IMR-90 (cell line): ENCODE results near the gene KRTAP9-3. TPM values are rescaled to one million over a fixed set of nuclear protein-coding genes. Genes with fewer than 3 reads are reported as not detected.
"Not testable (repeated sequence)": the region's sequence is repeated elsewhere in the genome, so short reads cannot be mapped to it uniquely, and the experiment has no call there.

Experiments
- ATAC-seq: fragments of 200-7000 bp; cut with Tn5 transposase; 2 replicates; pipeline ENCODE4 v1.9.1; 2020; ENCODE audit warnings: low read depth, mild to moderate bottlenecking, moderate library complexity
- BruUV-seq: library from RNA; stranded (reverse); fragments of 400-500 nt; replicated peaks from 2 replicates; lab custom pipeline; 2021; lab: Mats Ljungman, UMichigan
- CTCF ChIA-PET: fragments of 300-600 bp; formaldehyde crosslinking; extraction: SDS; loops from one replicate; lab custom pipeline; 2021; ENCODE audit warnings: antibody characterized with exemption; lab: Yijun Ruan, JAX
- POLR2A ChIA-PET: fragments of 300-600 bp; sonication (Branson Sonifier 250); formaldehyde crosslinking; loops from one replicate; lab custom pipeline; 2022; ENCODE audit warnings: antibody characterized with exemption; ENCODE audit not compliant: unreplicated experiment; lab: Charles Lee
- DNase-seq: peaks from one replicate; pipeline ENCODE4 v3.0.0; 2013
- H2AFZ ChIP-seq: replicated peaks from 2 replicates; pipeline ENCODE3; 2013; ENCODE audit warnings: low read length, mild to moderate bottlenecking; ENCODE audit not compliant: poor library complexity
- H2AK5ac ChIP-seq: 2 replicates; pipeline ENCODE4 v1.6.1; 2013; ENCODE audit warnings: low read depth, low read length, inconsistent platforms
- H2AK9ac ChIP-seq: replicated peaks from 2 replicates; pipeline ENCODE3; 2013; ENCODE audit warnings: mild to moderate bottlenecking, low read depth, low read length, moderate library complexity; ENCODE audit not compliant: poor library complexity
- H2BK120ac ChIP-seq: 2 replicates; pipeline ENCODE4 v1.6.1; 2013; ENCODE audit warnings: low read depth, low read length, inconsistent platforms
- H2BK15ac ChIP-seq: 3 replicates; pipeline ENCODE4 v1.6.1; 2013; ENCODE audit warnings: low read depth, low read length, inconsistent platforms
- H2BK20ac ChIP-seq: 2 replicates; pipeline ENCODE4 v1.6.1; 2013; ENCODE audit warnings: low read depth, mild to moderate bottlenecking, inconsistent platforms, low read length, moderate library complexity
- H2BK5ac ChIP-seq: 2 replicates; pipeline ENCODE4 v1.6.1; 2013; ENCODE audit warnings: mild to moderate bottlenecking, low read depth, low read length, inconsistent platforms; ENCODE audit not compliant: poor library complexity, severe bottlenecking
- H3K14ac ChIP-seq: replicated peaks from 2 replicates; pipeline ENCODE4 v1.6.1; 2013; ENCODE audit warnings: low read depth, low read length, inconsistent platforms
- H3K18ac ChIP-seq: 2 replicates; pipeline ENCODE4 v1.6.1; 2013; ENCODE audit warnings: low read depth, low read length, control low read depth
- H3K23ac ChIP-seq: 2 replicates; pipeline ENCODE4 v1.6.1; 2013; ENCODE audit warnings: low read depth, low read length, inconsistent platforms
- H3K27ac ChIP-seq: 2 replicates; pipeline ENCODE4 v1.5.1; 2013; ENCODE audit warnings: mild to moderate bottlenecking, control low read depth, low read length; ENCODE audit not compliant: insufficient read depth
- H3K27me3 ChIP-seq: 2 replicates; pipeline ENCODE4 v1.6.1; 2013; ENCODE audit warnings: low read length; ENCODE audit not compliant: control insufficient read depth, insufficient read depth
- H3K36me3 ChIP-seq: 2 replicates; pipeline ENCODE4 v1.6.1; 2013; ENCODE audit warnings: low read length, mixed read lengths; ENCODE audit not compliant: control insufficient read depth, insufficient read depth
- H3K4ac ChIP-seq: 2 replicates; pipeline ENCODE4 v1.6.1; 2013; ENCODE audit warnings: low read depth, low read length, inconsistent platforms
- H3K4me1 ChIP-seq: 2 replicates; pipeline ENCODE4 v1.6.1; 2013; ENCODE audit warnings: low read length, mixed read lengths; ENCODE audit not compliant: control insufficient read depth, insufficient read depth
- H3K4me2 ChIP-seq: 2 replicates; pipeline ENCODE4 v1.6.1; 2013; ENCODE audit warnings: low read depth, mild to moderate bottlenecking, control low read depth, low read length, moderate library complexity
- H3K4me3 ChIP-seq: 2 replicates; pipeline ENCODE4 v1.5.1; 2013; ENCODE audit warnings: low read depth, mild to moderate bottlenecking, control low read depth, low read length, moderate library complexity; ENCODE audit not compliant: insufficient read depth
- H3K56ac ChIP-seq: 2 replicates; pipeline ENCODE4 v1.6.1; 2013; ENCODE audit warnings: low read length, inconsistent platforms; ENCODE audit not compliant: insufficient read depth; ENCODE audit errors: extremely low read depth
- H3K79me1 ChIP-seq, 2 experiments: 2 replicates each; pipeline ENCODE4 v1.6.1; 2013; ENCODE audit warnings: low read length in 2 of 2, inconsistent platforms in 1 of 2, low read depth in 1 of 2
- H3K9ac ChIP-seq: 2 replicates; pipeline ENCODE4 v1.6.1; 2013; ENCODE audit warnings: low read depth, low read length, control low read depth
- H3K9me1 ChIP-seq: 2 replicates; pipeline ENCODE4 v1.6.1; 2013; ENCODE audit warnings: low read length, inconsistent platforms; ENCODE audit not compliant: insufficient read depth
- H3K9me3 ChIP-seq: 2 replicates; pipeline ENCODE4 v1.6.1; 2013; ENCODE audit warnings: low read length; ENCODE audit not compliant: control insufficient read depth, insufficient read depth
- H4K20me1 ChIP-seq: 2 replicates; pipeline ENCODE4 v1.6.1; 2013; ENCODE audit warnings: low read length, inconsistent platforms; ENCODE audit not compliant: insufficient read depth
- H4K5ac ChIP-seq: 2 replicates; pipeline ENCODE4 v1.6.1; 2013; ENCODE audit warnings: mild to moderate bottlenecking, low read depth, low read length, control low read depth
- H4K8ac ChIP-seq, 2 experiments: 2 replicates each; pipeline ENCODE4 v1.6.1; 2013; ENCODE audit warnings: low read depth in 2 of 2, low read length in 2 of 2, control low read depth in 1 of 2, inconsistent platforms in 1 of 2
- H4K91ac ChIP-seq: 2 replicates; pipeline ENCODE4 v1.6.1; 2013; ENCODE audit warnings: low read depth, low read length, inconsistent platforms; ENCODE audit not compliant: insufficient read depth
- WGBS, 2 experiments: methylation state at CpG; one replicate each; pipeline versions ENCODE4 v1.1.5 to v1.1.7; 2013; ENCODE audit warnings: missing lambda C conversion rate in 2 of 2; ENCODE audit not compliant: insufficient read length in 1 of 2; ENCODE audit errors: extremely low coverage in 2 of 2; 5-methylcytosine and 5-hydroxymethylcytosine counted together
- dilution Hi-C: fragments of 300-500 bp; cut with HindIII; formaldehyde crosslinking; loops from one replicate; pipeline ENCODE4 v1.14.3; 2018; ENCODE audit warnings: low sequenced_read_pairs; ENCODE audit not compliant: unreplicated experiment
- in situ Hi-C: fragments of 300-500 bp; cut with MboI; formaldehyde crosslinking; loops from 3 replicates; pipeline ENCODE4 v1.14.3; 2019; ENCODE audit warnings: low sequenced_read_pairs, inconsistent platforms, mixed read lengths
- intact Hi-C: fragments of 100-400 bp; cut with micrococcal nuclease; formaldehyde crosslinking; loops from 2 replicates; pipeline ENCODE4 v1.10.0; 2022
- polyA plus RNA-seq, 3 experiments: library from polyadenylated mRNA; depleted of rRNA; stranded (reverse); fragments of >200 nt; gene quantifications; 2 replicates each; pipeline ENCODE4 v1.2.3, GENCODE V29; 2012; ENCODE audit warnings: low replicate concordance in 1 of 3
- total RNA-seq: library from RNA; depleted of rRNA; stranded (reverse); fragments of >200 nt; gene quantifications from 2 replicates; pipeline ENCODE4 v1.2.3, GENCODE V29; 2012

Gene KRTAP9-3
- total and polyA plus RNA-seq, 2 of the 4 experiments (the other 2 are of a cell fraction), result not detected

DNA sequence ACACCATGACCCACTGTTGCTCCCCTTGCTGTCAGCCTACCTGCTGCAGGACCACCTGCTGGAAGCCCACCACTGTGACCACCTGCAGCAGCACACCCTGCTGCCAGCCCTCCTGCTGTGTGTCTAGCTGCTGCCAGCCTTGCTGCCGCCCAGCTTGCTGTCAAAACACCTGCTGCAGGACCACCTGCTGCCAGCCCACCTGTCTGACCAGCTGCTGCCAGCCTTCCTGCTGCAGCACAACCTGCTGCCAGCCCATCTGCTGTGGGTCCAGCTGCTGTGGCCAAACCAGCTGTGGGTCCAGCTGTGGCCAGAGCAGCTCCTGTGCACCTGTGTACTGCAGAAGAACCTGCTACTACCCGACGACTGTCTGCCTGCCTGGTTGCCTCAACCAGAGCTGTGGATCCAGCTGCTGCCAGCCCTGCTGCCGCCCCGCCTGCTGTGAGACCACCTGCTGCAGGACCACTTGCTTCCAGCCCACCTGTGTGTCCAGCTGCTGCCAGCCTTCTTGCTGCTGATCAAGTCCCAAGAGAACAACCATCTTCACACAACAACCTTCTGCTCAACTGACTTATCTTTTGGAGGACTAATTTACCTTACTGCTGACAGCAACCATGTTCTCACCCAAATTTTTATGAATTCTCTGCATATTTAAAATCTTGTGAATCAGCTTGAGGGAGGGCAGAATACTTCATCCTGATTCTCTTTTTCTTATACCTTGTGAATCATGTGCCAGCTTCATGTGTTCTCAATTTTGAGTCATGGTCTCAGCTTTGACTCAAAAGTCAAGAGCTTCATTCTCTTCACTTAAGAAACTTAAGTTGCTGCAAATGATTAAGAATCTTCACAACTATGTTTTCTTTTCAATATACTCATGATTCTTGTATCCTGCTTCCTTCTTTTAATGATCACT lies 23.4 kb downstream of the KRTAP9-3 start, which contains the start of gene KRTAP9-9:
Gene KRTAP9-9 (plus strand): TSS at position 4 of the 910 bp plus-strand sequence.
- H4K20me1 ChIP-seq, H3K4ac ChIP-seq, H2AK9ac ChIP-seq, H2AK5ac ChIP-seq, H3K23ac ChIP-seq, H3K79me1 ChIP-seq, H3K4me3 ChIP-seq, H3K56ac ChIP-seq, in situ Hi-C loops, H4K91ac ChIP-seq, H2BK15ac ChIP-seq, H2AFZ ChIP-seq, H3K9me1 ChIP-seq, CTCF ChIA-PET, intact Hi-C loops, H3K9me3 ChIP-seq, BruUV-seq, POLR2A ChIA-PET, H4K8ac ChIP-seq, H3K14ac ChIP-seq, dilution Hi-C loops, H3K4me2 ChIP-seq, H4K5ac ChIP-seq, H3K18ac ChIP-seq, H2BK120ac ChIP-seq, H3K27ac ChIP-seq, H2BK20ac ChIP-seq, H3K36me3 ChIP-seq, ATAC-seq, H2BK5ac ChIP-seq, DNase-seq, H3K4me1 ChIP-seq, H3K9ac ChIP-seq: not testable (repeated sequence)
- whole genome bisulfite sequencing, 2 experiments, result 80% methylated on average over 4 of the region's 5 CpGs; no CpG with 5 or more reads in 1 of the 2 experiments
- H3K27me3 ChIP-seq, result peaks cover 21% of the 10 kb centered on the region
